Loucy (cell line): ENCODE data around the gene KPNA1.

Experiments used
- EZH2phosphoT487 ChIP-seq: fragments of 200-600 bp; IDR thresholded peaks from 2 replicates; pipeline ENCODE4 v1.6.1; 2018; ENCODE audit warnings: antibody characterized with exemption, mild to moderate bottlenecking, moderate library complexity, borderline replicate concordance
- TF ChIP-seq, protein P1 (sequence below): fragments of 200-600 bp; sonication (generic); conservative IDR thresholded peaks from 2 replicates; pipeline ENCODE4 v1.5.1; 2014; ENCODE audit warnings: mild to moderate bottlenecking, antibody characterized with exemption, low read length

DNA sequence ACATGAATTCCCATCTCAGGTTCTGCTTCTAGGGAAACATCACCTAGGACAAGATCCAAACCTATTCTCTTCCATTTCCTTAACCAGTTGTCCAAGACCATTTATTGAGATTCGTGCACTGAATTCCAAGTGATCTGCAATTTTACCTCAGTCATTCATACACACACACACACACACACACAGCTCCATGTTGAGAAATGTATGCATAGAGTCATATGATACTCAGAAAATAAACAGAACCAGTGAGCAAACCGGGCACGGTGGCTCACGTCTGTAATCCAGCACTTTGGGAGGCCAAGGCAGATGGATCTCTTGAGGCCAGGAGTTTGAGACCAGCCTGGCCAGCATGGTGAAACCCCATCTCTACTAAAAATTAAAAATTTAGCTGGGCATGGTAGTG is 6.1 kb upstream of the KPNA1 start:
- TF ChIP-seq, protein P1, sequence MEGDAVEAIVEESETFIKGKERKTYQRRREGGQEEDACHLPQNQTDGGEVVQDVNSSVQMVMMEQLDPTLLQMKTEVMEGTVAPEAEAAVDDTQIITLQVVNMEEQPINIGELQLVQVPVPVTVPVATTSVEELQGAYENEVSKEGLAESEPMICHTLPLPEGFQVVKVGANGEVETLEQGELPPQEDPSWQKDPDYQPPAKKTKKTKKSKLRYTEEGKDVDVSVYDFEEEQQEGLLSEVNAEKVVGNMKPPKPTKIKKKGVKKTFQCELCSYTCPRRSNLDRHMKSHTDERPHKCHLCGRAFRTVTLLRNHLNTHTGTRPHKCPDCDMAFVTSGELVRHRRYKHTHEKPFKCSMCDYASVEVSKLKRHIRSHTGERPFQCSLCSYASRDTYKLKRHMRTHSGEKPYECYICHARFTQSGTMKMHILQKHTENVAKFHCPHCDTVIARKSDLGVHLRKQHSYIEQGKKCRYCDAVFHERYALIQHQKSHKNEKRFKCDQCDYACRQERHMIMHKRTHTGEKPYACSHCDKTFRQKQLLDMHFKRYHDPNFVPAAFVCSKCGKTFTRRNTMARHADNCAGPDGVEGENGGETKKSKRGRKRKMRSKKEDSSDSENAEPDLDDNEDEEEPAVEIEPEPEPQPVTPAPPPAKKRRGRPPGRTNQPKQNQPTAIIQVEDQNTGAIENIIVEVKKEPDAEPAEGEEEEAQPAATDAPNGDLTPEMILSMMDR, result no peak
- TF ChIP-seq EZH2phosphoT487, result no peak
